ENCODE data around the gene PRSS22. TPM values are rescaled to one million over a fixed set of nuclear protein-coding genes. Genes with fewer than 3 reads are reported as not detected.

The PRSS22 gene
- total RNA-seq, 1 donor from 2014 or later, result not detected

GRCh38 chr16:2839650-2840450 is 18.1 kb downstream of the PRSS22 start:
- Mint-ChIP-seq H3K27ac (ENCODE audit: unreplicated experiment) (no peak overlapping the region), H3K4me1 (ENCODE audit: unreplicated experiment) (peaks cover 11% of the 10 kb centered on the region), H3K4me3 (ENCODE audit: unreplicated experiment) (no peak overlapping the region), H3K36me3 (ENCODE audit: unreplicated experiment) (no peaks in the 10 kb centered on the region), H3K9me3 (ENCODE audit: unreplicated experiment) (no peaks in the 10 kb centered on the region), H3K27me3 (ENCODE audit: unreplicated experiment) (peaks cover 7% of the 10 kb centered on the region)
- DNase-seq (ENCODE audit: extremely low spot score, unreplicated experiment), result no peak
- no peak for TF ChIP-seq CTCF (IDR thresholded peaks at IDR 0.05)

- DNase-seq (ENCODE audit: extremely low spot score, unreplicated experiment), result no peak
- Mint-ChIP-seq H3K27ac (ENCODE audit: unreplicated experiment) (no peak overlapping the region), H3K4me1 (ENCODE audit: unreplicated experiment) (peaks cover 14% of the 10 kb centered on the region), H3K4me3 (ENCODE audit: unreplicated experiment) (no peak overlapping the region), H3K9me3 (ENCODE audit: unreplicated experiment) (no peaks in the 10 kb centered on the region), H3K36me3 (ENCODE audit: unreplicated experiment) (no peaks in the 10 kb centered on the region), H3K27me3 (ENCODE audit: unreplicated experiment) (no peaks in the 10 kb centered on the region)
- TF ChIP-seq CTCF (IDR thresholded peaks at IDR 0.05), result peak; percentile 74
Observed at GRCh38 chr16:2838928-2839327, 19.0 kb downstream of the PRSS22 start.

- Mint-ChIP-seq H3K4me3 (ENCODE audit: unreplicated experiment) (no peak overlapping the region), H3K4me1 (ENCODE audit: unreplicated experiment) (peaks cover 14% of the 10 kb centered on the region), H3K36me3 (ENCODE audit: unreplicated experiment) (no peaks in the 10 kb centered on the region), H3K27me3 (ENCODE audit: unreplicated experiment) (no peaks in the 10 kb centered on the region), H3K9me3 (ENCODE audit: unreplicated experiment) (no peaks in the 10 kb centered on the region), H3K27ac (ENCODE audit: unreplicated experiment) (no peak overlapping the region)
- no peak for TF ChIP-seq CTCF (IDR thresholded peaks at IDR 0.05)
- DNase-seq (ENCODE audit: extremely low spot score, unreplicated experiment), result no peak
Observed at GRCh38 chr16:2836646-2837508, 21.1 kb downstream of the PRSS22 start.

- Mint-ChIP-seq H3K9me3 (ENCODE audit: unreplicated experiment) (no peaks in the 10 kb centered on the region), H3K27ac (ENCODE audit: unreplicated experiment) (peak overlapping the region; percentile 70), H3K27me3 (ENCODE audit: unreplicated experiment) (no peaks in the 10 kb centered on the region), H3K4me3 (ENCODE audit: unreplicated experiment) (no peak overlapping the region), H3K4me1 (ENCODE audit: unreplicated experiment) (peaks cover 14% of the 10 kb centered on the region), H3K36me3 (ENCODE audit: unreplicated experiment) (no peaks in the 10 kb centered on the region)
- DNase-seq (ENCODE audit: extremely low spot score, unreplicated experiment), result no peak
- no peak for TF ChIP-seq CTCF (IDR thresholded peaks at IDR 0.05)
Observed at GRCh38 chr16:2835638-2836493, 22.1 kb downstream of the PRSS22 start.

All from osteocyte (in vitro differentiated cells).